GM08714 (cell line): ENCODE data around the gene FAM72B.
"Not testable (repeated sequence)": the region's sequence is repeated elsewhere in the genome, so short reads cannot be mapped to it uniquely, and the experiment has no call there.

Experiments used
- H3K4me3 ChIP-seq: fragments of 200-500 bp; sonication (Bioruptor generic); 2 replicates; pipeline ENCODE4 v1.5.1; 2014; ENCODE audit warnings: mild to moderate bottlenecking, low read length, inconsistent platforms

FAM72B gene

DNA sequence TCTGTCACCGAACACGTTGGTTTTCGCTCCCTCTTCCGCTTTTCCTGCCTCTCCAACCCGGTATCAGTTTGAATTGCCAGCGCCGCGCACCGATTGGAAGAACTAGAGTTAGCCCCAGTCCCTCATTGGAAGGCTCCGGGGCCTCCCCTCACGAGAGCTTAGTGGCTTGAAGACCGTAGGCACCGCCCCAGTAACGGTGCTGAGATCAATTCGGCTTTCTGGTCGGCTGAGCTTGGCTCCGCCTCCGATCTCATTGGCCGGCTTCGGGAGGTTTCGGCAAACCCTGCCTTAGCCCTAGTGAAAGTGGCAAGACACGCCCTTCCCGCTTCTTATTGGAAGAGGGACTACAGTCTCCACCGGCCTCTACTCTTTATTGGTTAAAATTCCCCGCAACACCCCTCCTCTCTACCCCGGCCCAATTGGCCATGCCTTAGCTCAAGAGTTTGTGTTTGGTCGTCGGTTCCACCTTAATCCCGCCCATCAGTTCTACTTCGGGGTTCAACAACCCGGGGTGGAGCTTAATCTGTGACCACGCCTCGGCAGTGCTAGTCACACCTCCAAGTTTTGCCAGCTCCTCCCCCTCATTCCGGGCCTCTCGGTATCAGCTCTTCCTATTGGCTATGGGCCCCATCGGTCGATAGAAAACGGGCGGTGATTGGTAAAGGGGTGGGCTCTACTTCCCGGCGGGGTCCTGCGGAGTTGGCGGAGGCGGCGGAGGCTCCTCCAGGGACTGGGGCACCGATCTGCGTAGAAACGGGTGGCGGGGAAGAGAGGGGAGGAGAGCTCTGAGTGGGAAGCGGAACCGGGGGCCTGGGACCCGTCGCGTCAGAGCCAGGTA is at the start of gene FAM72B, which contains the start of gene SRGAP2C:
Gene FAM72B, minus strand, starts transcription at position 51 of the 838 bp plus-strand sequence. CDS start 851 bp downstream, outside the sequence.
Gene SRGAP2C, plus strand, starts transcription at position 686 of the 838 bp plus-strand sequence. CDS start 2,472 bp downstream, outside the sequence.
- peak within 1 kb of the TSS; percentile 82; the same call in 1 of the 2 replicates for H3K4me3 ChIP-seq

DNA sequence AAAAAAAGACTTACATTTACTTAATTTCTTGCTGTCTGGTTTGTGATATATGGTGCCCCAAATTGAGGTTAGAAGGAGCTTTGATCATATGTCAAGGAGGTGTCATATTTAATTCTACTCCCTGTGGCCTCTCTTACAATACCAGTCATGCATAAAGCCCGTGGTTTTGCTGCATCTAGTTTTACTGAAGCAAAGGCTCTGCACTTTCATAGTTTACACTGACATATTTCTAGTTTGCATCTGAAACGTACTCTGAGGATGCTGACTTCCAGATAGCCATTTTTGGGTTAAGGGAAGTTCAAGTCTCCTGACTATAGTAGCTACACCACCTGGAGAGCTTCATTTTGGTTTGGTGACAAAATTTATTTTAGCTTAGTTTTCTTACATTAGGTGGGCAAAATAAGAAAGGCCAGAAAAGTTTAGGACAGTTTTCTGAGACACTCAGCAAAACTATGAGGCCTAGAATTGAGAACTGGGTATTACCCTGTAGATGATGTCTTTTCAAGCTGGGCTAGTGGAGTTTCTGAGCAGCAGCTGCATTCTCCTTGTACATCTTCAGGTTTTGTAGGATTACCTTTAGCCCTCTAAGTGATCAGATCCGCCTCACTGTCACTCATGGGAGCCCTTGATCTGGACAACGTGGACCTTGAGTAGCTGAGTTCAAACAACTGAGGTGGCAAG is 48.4 kb upstream of the FAM72B start:
- H3K4me3 ChIP-seq = not testable (repeated sequence)

DNA sequence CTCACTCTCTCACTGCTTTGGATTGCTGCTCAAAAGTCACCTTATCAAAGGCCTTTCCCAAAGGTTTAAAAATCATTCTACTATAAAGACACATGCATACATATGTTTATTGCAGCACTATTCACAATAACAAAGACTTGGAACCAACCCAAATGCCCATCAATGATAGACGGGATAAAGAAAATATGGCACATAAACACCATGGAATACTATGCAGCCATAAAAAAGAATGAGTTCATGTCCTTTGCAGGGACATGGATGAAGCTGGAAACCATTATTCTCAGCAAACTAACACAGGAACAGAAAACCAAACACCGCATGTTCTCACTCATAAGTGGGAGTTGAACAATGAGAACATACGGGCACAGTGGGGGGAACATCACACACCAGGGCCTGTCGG is 46.5 kb upstream of the FAM72B start:
- not testable (repeated sequence) for H3K4me3 ChIP-seq

DNA sequence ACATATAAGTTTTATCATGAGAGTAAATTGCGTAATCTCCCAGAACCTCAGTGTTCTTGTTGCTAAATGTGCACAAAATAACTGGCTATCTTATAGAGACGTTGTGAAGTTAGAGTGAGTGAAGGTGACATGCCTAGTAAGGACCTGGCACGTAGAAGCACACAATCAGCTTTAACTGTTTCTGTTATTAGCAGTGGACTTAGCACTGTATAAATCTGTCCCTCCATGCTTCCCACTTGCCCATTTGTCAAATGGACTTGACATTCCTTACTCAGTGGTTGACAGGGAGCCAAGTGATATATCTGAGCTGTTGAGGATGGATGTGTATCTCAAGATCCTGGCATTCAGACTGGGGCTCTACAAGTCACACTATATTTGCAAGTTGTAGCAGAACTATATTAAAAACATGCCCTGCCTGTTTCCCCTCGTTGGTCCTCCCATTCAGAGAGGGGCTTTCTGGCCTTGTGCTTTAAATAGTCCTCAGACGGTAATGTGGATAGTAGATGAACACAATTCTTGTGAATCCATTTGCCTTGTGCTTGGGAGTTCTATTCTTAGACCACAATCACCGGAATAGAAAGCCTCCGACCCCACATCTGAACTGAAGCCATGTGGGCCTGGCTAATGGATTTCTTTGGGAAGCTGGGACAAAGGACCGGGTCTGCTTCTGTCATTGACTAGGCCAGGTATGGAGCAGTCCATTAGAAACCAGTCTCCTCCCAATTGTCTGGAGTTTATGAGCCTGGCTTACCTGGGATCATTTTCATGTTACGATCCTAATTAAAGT is 43.6 kb upstream of the FAM72B start:
- not testable (repeated sequence) for H3K4me3 ChIP-seq

DNA sequence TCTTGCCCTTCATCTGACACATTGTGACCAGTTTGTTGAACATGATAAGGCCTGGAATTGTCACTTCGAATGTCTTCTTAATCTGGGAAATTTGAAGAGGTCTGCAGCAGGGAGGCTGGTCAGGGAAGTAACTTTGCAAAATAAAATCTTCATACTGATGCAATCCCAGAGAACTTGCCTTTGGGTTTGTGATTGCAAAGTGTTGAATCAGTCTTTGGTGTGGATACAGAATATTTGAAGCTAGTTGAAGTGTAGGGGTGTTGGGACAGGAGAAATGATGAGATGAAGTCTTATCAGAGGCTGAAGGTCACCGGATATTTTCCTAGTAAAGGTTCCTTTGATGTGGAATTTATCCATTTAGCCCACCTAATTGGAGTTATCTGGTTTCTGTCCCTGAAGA is 42.8 kb upstream of the FAM72B start:
- not testable (repeated sequence) for H3K4me3 ChIP-seq

DNA sequence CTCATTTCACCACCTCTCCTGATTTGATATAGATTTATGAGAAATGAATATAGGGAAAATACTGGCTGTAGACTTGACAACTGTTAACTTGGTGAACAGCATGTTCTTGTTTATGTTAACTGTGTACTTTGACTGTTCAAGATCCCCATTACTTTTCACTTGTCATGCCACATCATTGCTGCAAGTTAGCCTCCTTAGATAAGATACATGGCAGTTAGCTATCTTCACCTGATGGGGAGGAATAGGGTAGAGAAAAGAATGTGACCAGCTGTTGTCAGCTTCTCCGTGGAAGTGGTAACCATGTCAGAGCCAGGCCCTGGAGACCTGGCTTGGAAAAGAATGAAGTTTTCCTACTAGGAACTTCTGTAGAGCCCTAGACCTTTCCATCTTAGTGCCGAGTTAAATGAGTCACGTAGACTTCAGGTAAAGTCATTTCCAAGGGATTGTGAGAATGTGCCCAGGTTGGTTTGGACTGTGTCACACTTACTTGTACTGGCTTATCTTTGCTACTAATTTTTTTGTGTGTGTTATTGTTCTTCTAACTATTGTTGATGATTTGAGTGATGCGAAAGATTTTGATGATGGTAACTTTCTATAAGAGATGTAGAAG is 42.3 kb upstream of the FAM72B start:
- H3K4me3 ChIP-seq = not testable (repeated sequence)

DNA sequence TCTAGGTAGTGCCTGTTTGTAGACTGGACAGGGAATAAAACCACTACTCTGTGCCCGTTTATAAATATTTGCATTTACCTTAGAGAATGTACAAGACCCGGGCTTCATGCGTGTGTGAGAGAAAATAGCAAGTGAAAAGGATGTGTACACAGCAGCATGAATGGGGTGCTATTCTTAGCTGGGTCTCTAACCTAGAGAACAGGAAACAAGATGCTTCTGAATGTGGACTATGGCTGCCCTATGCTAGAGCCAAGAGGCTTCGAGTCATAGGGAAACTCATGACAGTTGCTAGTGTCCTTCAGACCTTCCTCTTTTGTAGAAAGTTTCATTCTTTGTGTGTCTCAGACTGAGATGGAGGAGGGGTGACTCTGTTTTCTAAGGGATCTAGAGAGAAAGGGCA is 40.6 kb upstream of the FAM72B start:
- not testable (repeated sequence) for H3K4me3 ChIP-seq

DNA sequence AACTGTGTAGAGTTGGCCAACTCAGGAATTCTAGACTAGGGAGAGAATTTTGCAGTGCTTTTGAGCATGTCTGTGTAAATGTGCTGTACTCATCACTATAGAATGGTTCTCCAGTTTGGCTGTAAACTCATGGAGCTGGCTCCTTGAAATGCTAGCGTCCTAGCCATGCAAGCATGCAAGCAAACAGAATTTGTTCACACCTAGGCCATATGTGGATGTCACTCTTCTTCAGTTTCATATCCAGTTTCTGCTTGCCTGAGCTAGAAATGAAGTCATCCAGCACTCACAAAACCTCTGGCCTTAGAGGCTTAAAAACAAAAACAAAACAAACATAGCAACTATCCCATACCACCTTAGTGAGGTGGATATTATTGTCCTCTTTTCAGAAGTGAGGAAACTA is 37.6 kb upstream of the FAM72B start:
- not testable (repeated sequence) for H3K4me3 ChIP-seq

DNA sequence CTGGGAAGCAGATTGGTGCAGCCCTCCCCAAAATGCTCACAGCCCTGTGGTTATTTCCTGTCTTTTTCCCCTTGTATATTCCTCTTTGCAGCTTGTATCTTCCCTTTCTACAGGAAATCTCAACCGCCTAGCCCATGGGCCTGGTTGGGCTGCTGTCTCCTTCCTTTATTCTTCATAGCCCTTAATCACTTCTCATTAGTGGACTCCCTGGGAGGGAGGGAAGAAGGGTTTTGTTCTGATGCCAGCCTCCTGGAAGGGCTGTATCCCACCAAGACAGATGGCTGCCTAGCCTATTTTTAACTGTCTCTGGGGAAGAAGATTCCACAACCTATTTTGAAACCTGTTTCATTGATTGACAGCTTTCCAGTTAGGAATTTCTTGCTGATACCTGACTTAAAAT is 32.5 kb upstream of the FAM72B start:
- H3K4me3 ChIP-seq = not testable (repeated sequence)

DNA sequence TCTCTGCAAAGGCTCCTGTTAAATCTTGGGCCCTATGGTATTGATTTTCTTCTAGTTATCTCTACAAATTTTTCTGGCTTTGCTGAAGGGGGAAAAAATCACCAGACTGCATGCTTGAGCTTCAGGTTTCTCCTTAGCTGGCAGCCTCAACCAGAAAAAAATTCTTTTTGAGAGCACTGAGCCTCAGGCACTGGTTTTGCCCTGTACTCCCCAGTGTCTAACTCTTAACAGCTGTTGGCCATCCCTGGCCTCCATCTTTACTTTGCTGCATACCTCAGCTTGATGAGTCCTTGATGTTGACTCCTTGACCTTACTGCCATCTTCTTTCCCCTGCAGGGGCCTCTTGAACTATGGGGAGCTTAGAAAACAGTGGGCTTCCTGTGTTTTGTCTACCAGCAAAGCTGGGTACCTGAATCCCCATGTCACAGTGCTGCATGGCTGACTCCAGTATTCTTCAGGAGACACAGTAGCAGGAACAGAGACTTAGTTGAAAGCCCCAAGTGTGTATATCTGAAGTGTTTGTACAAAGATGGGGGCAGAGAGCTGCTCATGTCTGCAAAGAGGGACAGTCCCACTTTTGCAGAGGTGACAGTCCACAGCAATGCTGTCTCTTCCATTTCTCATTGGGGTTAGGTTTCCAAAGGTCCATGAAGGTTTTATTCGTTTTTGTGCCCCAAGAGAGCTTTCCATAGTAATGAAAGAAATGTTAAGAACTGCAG is 31.7 kb upstream of the FAM72B start:
- not testable (repeated sequence) for H3K4me3 ChIP-seq

DNA sequence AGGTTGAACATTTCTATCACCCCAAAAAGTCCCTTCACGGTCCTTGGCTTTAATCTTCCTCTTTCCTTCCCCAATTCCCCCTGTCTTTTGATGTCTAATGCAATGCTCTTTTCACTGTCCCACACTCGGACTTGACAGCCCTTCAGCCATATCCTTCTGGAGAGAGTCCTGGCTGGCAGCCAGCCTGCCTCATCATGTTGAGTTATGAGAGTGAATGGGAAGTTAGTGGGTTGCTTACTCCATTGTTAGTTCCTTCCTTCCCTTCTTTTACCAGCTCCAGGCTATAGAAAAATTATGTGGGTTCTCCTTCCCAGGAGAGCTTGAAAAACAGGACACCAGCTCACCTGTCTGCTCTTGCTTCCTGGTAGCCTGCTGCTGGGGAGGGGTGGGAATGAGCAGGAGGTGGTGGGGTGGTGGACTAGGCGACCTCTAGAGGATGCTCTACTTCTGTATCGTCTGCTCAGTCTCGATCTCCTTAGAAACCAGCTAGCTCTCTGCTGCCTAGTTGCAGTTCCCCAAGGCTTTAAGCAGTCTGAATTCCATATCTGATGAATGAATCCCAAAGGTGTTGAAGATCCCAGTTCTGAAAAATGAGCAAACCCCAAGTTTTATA is 30.5 kb upstream of the FAM72B start:
- H3K4me3 ChIP-seq = not testable (repeated sequence)

DNA sequence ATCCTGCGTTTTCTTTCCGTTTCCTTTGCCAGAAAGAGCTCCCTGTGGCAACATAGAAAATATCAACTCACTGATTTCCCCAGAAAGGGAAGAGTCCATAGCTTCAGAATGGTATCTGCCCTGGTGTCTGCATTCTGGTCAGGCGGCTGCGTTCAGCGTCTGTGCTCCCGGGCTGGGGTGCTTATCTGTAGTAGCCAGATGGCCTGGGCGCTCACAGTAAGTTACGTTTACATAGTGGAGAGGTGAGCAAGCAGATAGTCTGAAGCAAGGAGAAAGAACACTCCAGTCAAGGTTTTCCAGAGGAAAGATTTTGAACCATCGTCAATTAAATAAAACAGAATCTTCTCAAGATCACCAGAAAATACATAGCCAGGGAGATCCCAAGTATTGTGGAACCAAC is 29.4 kb upstream of the FAM72B start:
- not testable (repeated sequence) for H3K4me3 ChIP-seq

DNA sequence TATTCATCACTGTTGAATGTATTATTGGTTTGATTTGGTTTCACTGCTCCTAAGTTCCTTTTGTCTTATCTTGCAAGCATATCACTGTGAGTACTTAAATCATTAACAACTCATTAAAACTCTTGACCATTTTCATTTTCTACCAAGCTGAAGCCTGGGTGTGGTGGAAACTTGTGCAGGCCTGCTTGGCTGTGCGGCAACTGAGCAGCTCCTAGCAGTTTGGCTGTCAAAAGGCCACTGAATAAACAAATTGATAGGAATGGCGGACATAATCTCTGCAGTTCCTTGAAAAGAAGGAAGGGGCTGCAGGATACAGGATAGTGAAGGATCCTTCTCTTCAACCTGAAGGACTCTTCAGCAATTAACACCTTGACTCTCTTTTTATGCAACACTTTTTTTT is 26.6 kb upstream of the FAM72B start:
- not testable (repeated sequence) for H3K4me3 ChIP-seq

DNA sequence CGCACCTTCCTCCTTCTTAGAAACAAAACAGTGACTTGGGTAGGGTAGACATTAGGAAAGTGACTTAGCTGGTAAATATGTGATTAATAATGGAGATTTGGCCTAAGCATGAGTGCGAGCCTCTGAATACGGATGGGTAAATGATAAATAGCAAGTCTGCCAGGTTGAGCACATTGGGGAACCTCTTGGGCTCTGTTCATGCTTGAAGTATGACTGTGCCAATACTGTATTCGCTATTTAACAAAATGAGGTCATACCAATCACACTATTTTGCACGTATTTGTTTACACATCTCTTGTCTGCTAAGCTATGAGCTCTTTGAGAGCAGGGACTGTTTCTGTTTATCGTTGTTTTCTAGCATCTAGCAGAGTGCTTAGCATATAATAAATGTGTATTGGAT is 24.2 kb upstream of the FAM72B start:
- H3K4me3 ChIP-seq = not testable (repeated sequence)

DNA sequence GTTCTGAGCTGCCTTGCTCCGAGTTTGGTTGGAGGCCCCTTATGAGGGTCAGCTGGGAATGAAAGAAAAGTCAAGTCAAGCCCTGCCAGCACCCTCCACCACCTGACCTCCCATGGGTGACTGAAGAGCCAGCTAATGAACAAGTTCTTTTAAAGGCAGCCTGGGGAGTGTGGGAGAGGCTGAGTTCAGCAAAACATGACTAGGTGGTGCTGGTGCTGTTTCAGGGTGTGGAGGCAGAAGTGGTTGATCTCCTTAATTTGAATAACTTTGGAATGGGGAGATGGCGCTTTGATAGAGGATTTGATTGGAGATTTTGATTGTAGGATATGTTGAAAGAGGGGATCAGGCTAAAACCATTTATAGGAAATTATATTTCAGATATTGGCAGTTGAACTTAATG is 23.2 kb upstream of the FAM72B start:
- H3K4me3 ChIP-seq = not testable (repeated sequence)

DNA sequence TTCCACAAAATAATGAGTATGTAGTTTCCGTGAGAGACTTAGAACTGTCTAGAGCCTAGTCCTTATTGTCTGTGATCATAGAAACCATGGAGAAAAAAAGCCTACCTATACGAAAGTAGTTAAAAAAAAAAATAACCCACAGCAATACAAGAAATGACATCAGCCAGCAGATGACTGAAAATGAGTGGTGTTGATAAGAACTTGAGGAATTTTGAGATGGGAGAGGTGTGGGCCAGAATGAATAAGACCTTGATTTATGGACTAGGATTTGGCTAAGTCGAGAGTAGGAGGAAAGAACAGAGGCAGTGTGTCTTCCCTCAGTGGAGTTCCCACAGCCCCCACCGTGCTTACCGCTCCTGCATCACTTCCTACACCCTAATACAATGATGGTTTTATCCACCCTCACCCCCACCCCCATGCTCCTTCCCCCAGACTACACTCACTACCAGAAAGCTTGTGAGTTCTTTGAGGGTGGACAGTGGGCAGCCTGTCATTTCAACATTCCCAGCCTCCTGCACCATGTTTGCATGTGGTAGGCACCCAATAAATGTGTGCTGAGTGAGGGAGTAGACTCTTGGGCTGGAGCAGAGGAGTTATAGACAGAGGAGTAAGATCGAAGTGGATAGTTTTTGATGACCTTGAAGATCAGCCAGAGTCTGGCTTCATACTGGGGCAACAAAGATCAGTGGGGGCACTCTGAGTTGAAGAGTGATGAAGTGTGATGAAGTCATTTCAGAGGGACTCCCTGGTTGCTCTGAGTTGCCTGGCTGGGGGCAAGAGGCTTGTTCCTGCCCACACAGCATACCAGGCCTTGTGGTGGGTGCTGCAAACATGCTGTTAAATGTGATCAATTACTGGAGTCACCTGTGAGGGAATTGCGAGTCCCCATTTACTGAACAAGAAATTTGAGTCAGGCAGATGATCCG is 21.9 kb upstream of the FAM72B start:
- not testable (repeated sequence) for H3K4me3 ChIP-seq

DNA sequence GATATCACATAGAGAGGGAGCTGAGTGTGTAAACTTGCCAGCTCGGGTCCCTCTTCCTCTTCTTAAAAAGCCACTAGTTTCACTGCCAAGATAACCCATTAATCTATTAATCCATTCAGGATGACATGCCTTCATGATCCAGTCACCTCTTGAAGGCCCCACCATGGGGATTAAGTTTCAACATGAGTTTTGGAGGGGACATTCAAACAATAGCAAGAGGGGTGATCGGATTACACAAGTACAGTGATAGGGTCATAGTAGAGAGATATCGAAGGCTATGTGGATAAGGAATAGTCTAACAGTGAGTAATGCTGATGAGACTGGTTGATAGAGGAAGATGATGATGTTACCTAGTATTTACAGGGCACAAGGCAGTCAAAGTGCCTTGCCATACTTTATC is 18.8 kb upstream of the FAM72B start:
- not testable (repeated sequence) for H3K4me3 ChIP-seq

DNA sequence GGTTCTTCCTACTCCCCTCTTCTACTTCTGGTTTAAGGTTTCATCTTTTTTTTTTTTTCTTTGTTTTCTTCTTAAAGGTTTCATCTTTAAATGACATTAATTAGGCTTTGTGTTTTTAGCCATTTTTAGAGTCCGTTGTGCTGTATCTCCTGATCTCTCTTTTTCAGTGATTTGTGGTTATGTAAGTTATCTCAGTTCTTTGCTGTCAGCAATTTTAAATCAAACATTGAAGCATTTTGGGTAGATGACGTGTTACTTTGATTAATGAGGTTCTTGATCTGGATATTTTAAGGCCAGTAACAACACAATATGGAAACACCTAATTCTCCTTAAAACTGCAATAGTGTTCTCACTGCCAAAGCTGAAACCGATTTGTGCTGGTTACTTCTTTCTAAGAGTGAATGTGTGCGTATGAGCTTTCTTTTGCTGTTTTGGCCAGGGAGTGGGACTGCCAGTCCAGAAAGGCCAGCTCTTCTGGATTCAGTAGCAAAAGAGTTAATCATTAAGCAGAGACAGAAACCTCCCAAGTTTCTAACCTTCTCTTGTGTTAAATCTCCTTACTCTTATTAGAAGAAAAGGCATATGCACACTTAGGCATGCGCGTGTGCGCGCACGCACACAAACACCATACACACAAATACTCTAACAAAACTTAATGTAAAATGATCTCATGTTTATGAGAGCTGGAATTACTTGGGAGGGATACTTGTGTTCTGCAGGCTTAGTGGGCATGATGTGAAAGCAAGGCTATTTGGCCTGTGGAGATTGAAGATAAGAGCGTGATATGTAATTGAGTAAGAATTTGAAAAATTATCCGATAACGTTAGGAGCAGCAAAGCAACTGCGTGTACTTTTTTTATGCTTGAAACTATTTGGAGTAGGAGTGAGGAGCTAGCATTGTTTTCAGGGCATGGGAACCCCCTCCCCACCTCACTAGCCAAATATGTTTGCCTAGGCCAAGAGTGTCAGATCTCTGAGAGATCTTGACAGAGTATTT is 17.1 kb upstream of the FAM72B start:
- H3K4me3 ChIP-seq = not testable (repeated sequence)
